ENCODE data around the gene KDM8. TPM values are rescaled to one million over a fixed set of nuclear protein-coding genes. Genes with fewer than 3 reads are reported as not detected.

Gene KDM8
- total and polyA plus RNA-seq, 2 experiments from 2014 or later = 5.1 to 5.7 TPM

- no peak for TF ChIP-seq REST (IDR thresholded peaks at IDR 0.05; ENCODE audit: unreplicated experiment)
- no peak for TF ChIP-seq CTCF (conservative IDR thresholded peaks at IDR 0.05; ENCODE audit: low read depth in 2 of 2)
- no peak for TF ChIP-seq NANOG (IDR thresholded peaks at IDR 0.05; ENCODE audit: borderline replicate concordance)
- TF ChIP-seq STAT1 (IDR thresholded peaks at IDR 0.05; ENCODE audit: unreplicated experiment) = no peak
- TF ChIP-seq ETS1 (IDR thresholded peaks at IDR 0.05) = no peak
Measured at GRCh38 chr16:27232901-27233625, 29.7 kb downstream of the KDM8 start (continued).

GRCh38 chr16:27233731-27234130 is 30.4 kb downstream of the KDM8 start:
- Histone ChIP-seq H3K27ac (ENCODE audit: low read depth) (no peak overlapping the region), H3F3A (replicated peaks; ENCODE audit: low read depth) (no peaks in the 10 kb centered on the region), H3K4me1 (ENCODE audit: insufficient read depth) (no peaks in the 10 kb centered on the region), H3K27me3 (ENCODE audit: insufficient read depth) (no peaks in the 10 kb centered on the region), H3K9me2 (ENCODE audit: insufficient read depth) (no peaks in the 10 kb centered on the region), H3K4me3 (no peak overlapping the region), H2AFZ (no peak overlapping the region), H3K4me2 (no peak overlapping the region), H3K36me3 (ENCODE audit: insufficient read depth) (no peaks in the 10 kb centered on the region), H3K79me2 (replicated peaks; ENCODE audit: insufficient read depth) (no peaks in the 10 kb centered on the region), H4K20me1 (replicated peaks; ENCODE audit: insufficient read depth) (no peaks in the 10 kb centered on the region)
- H3K36me3 Mint-ChIP-seq (ENCODE audit: low read depth) = no peaks in the 10 kb centered on the region
- no peaks in the 10 kb centered on the region for H3K9me3 Mint-ChIP-seq
- peaks cover 3% of the 10 kb centered on the region for H3K27me3 Mint-ChIP-seq (ENCODE audit: insufficient read depth, low read depth, poor library complexity)
- no peak overlapping the region for H3K27ac Mint-ChIP-seq
- ATAC-seq (no peak), DNase-seq (ENCODE audit: low spot score) (no peak)
- no peak overlapping the region for H3K4me3 Mint-ChIP-seq
- H3K4me1 Mint-ChIP-seq = peaks cover 24% of the 10 kb centered on the region
- TF ChIP-seq ZNF331 (CRISPR knock-in tag; IDR thresholded peaks at IDR 0.05; ENCODE audit: low read depth) (no peak), ZNF462 (CRISPR knock-in tag; IDR thresholded peaks at IDR 0.05) (no peak), JUNB (IDR thresholded peaks at IDR 0.05; ENCODE audit: unreplicated experiment) (no peak), CTCF (conservative IDR thresholded peaks at IDR 0.05; ENCODE audit: low read depth in 2 of 2) (no peak), ZNF114 (CRISPR knock-in tag; IDR thresholded peaks at IDR 0.05) (no peak), NANOG (IDR thresholded peaks at IDR 0.05; ENCODE audit: borderline replicate concordance) (no peak)
